ENCODE data around the gene TAF11L9. TPM values are rescaled to one million over a fixed set of nuclear protein-coding genes. Genes with fewer than 3 reads are reported as not detected.
"Not testable (repeated sequence)": the region's sequence is repeated elsewhere in the genome, so short reads cannot be mapped to it uniquely, and the experiment has no call there.

Gene TAF11L9
- total and polyA plus RNA-seq, 2 experiments from 2014 or later = not detected

DNA sequence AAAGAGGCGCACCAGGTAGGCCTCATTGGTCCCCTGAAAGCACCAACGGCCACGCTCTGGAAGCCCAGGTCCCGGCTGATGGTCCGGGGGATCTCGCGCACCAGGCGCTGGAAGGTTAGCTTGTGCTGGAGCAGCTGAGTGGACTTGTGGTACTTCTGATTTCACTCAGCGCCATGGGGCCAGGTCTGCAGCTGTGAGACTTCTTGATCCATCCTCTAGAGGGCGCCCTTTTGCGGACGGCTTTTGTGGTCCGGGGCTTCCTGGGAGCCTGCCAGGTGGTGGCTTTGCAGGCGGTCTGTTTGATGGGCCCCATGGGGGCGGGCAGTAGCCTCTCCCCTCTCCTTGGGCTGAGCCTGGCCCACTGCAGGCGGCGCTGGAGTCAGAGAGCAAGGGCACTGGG is 26.4 kb upstream of the TAF11L9 start:
- Histone ChIP-seq H3K4me1 (ENCODE audit: insufficient read depth) (no peaks in the 10 kb centered on the region), H3K9me3 (ENCODE audit: low read depth) (no peaks in the 10 kb centered on the region), H3K27me3 (no peaks in the 10 kb centered on the region), H3K79me2 (no peaks in the 10 kb centered on the region), H3K27ac (no peak overlapping the region), H3K4me3 (no peak overlapping the region), H2AFZ (no peak overlapping the region), H3K4me2 (no peak overlapping the region), H4K20me1 (ENCODE audit: insufficient read depth, poor library complexity, severe bottlenecking) (no peaks in the 10 kb centered on the region), H3K9me2 (replicated peaks; ENCODE audit: insufficient read depth) (no peaks in the 10 kb centered on the region), H3K36me3 (replicated peaks; ENCODE audit: insufficient read depth, low read depth) (no peaks in the 10 kb centered on the region)
- DNase-seq (ENCODE audit: low spot score) = no peak
- TF ChIP-seq EZH2phosphoT487 (IDR thresholded peaks at IDR 0.05; ENCODE audit: low read depth, severe bottlenecking, unreplicated experiment) (no peak), EZH2 (IDR thresholded peaks at IDR 0.05; ENCODE audit: borderline replicate concordance) (no peak)
- TF ChIP-seq, protein P1, sequence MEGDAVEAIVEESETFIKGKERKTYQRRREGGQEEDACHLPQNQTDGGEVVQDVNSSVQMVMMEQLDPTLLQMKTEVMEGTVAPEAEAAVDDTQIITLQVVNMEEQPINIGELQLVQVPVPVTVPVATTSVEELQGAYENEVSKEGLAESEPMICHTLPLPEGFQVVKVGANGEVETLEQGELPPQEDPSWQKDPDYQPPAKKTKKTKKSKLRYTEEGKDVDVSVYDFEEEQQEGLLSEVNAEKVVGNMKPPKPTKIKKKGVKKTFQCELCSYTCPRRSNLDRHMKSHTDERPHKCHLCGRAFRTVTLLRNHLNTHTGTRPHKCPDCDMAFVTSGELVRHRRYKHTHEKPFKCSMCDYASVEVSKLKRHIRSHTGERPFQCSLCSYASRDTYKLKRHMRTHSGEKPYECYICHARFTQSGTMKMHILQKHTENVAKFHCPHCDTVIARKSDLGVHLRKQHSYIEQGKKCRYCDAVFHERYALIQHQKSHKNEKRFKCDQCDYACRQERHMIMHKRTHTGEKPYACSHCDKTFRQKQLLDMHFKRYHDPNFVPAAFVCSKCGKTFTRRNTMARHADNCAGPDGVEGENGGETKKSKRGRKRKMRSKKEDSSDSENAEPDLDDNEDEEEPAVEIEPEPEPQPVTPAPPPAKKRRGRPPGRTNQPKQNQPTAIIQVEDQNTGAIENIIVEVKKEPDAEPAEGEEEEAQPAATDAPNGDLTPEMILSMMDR (IDR thresholded peaks at IDR 0.05; ENCODE audit: poor library complexity) = no peak
- 82% methylated on average over 17 of the region's 17 CpGs for WGBS (ENCODE audit: low lambda C conversion rate, missing lambda C conversion rate)

- no peak overlapping the region for H3K4me2 ChIP-seq
- H4K20me1 ChIP-seq (ENCODE audit: insufficient read depth, poor library complexity, severe bottlenecking) = no peaks in the 10 kb centered on the region
- no peak overlapping the region for H3K27ac ChIP-seq
- no peak overlapping the region for H2AFZ ChIP-seq
- H3K9me3 ChIP-seq (ENCODE audit: low read depth) = no peaks in the 10 kb centered on the region
- 94% methylated on average over 3 of the region's 3 CpGs for WGBS (ENCODE audit: low lambda C conversion rate, missing lambda C conversion rate)
- TF ChIP-seq, protein P1 (IDR thresholded peaks at IDR 0.05; ENCODE audit: poor library complexity) = no peak
- TF ChIP-seq EZH2phosphoT487 (IDR thresholded peaks at IDR 0.05; ENCODE audit: low read depth, severe bottlenecking, unreplicated experiment) (no peak), EZH2 (IDR thresholded peaks at IDR 0.05; ENCODE audit: borderline replicate concordance) (no peak)
- H3K4me1 ChIP-seq (ENCODE audit: insufficient read depth) = no peaks in the 10 kb centered on the region
- no peaks in the 10 kb centered on the region for H3K27me3 ChIP-seq
- no peak for DNase-seq (ENCODE audit: low spot score)
- H3K79me2 ChIP-seq = no peaks in the 10 kb centered on the region
- H3K4me3 ChIP-seq = no peak overlapping the region
- H3K36me3 ChIP-seq (replicated peaks; ENCODE audit: insufficient read depth, low read depth) = no peaks in the 10 kb centered on the region
- no peaks in the 10 kb centered on the region for H3K9me2 ChIP-seq (replicated peaks; ENCODE audit: insufficient read depth)
These were observed 25.2 kb upstream of the TAF11L9 start for GRCh38 chr5:17619354-17619753.

GRCh38 chr5:17614872-17615605 is 20.8 kb upstream of the TAF11L9 start:
- WGBS (ENCODE audit: low lambda C conversion rate, missing lambda C conversion rate) = 93% methylated on average over 17 of the region's 17 CpGs

GRCh38 chr5:17610092-17610491 is 15.9 kb upstream of the TAF11L9 start, which contains the start of gene TAF11L12:
TSS of gene TAF11L12 (plus strand) at chr5:17610392.
- not testable (repeated sequence) for H3K4me2 ChIP-seq; H3K9me2 ChIP-seq (replicated peaks; ENCODE audit: insufficient read depth); H3K27ac ChIP-seq; H3K27me3 ChIP-seq; H3K4me3 ChIP-seq; H4K20me1 ChIP-seq (ENCODE audit: insufficient read depth, poor library complexity, severe bottlenecking); H3K9me3 ChIP-seq (ENCODE audit: low read depth); H3K4me1 ChIP-seq (ENCODE audit: insufficient read depth); DNase-seq (ENCODE audit: low spot score); H3K79me2 ChIP-seq; H2AFZ ChIP-seq; H3K36me3 ChIP-seq (replicated peaks; ENCODE audit: insufficient read depth, low read depth)
- WGBS (ENCODE audit: low lambda C conversion rate, missing lambda C conversion rate) = 79% methylated on average over 2 of the region's 2 CpGs

More at GRCh38 chr5:17614872-17615605, 20.8 kb upstream of the TAF11L9 start:
- H3K79me2 ChIP-seq = no peaks in the 10 kb centered on the region
- no peaks in the 10 kb centered on the region for H3K9me2 ChIP-seq (replicated peaks; ENCODE audit: insufficient read depth)
- no peak overlapping the region for H3K4me3 ChIP-seq
- H2AFZ ChIP-seq = no peak overlapping the region
- no peaks in the 10 kb centered on the region for H3K36me3 ChIP-seq (replicated peaks; ENCODE audit: insufficient read depth, low read depth)
- H4K20me1 ChIP-seq (ENCODE audit: insufficient read depth, poor library complexity, severe bottlenecking) = no peaks in the 10 kb centered on the region
- no peaks in the 10 kb centered on the region for H3K27me3 ChIP-seq
- no peaks in the 10 kb centered on the region for H3K4me1 ChIP-seq (ENCODE audit: insufficient read depth)
- no peaks in the 10 kb centered on the region for H3K9me3 ChIP-seq (ENCODE audit: low read depth)
- H3K27ac ChIP-seq = no peak overlapping the region
- TF ChIP-seq EZH2 (IDR thresholded peaks at IDR 0.05; ENCODE audit: borderline replicate concordance) (no peak), EZH2phosphoT487 (IDR thresholded peaks at IDR 0.05; ENCODE audit: low read depth, severe bottlenecking, unreplicated experiment) (no peak)
- TF ChIP-seq, protein P1 (IDR thresholded peaks at IDR 0.05; ENCODE audit: poor library complexity) = no peak
- no peak overlapping the region for H3K4me2 ChIP-seq
- no peak for DNase-seq (ENCODE audit: low spot score)

- H3K27me3 ChIP-seq; H2AFZ ChIP-seq; DNase-seq (ENCODE audit: low spot score); H3K27ac ChIP-seq; H3K9me2 ChIP-seq (replicated peaks; ENCODE audit: insufficient read depth); H3K4me1 ChIP-seq (ENCODE audit: insufficient read depth); H3K4me3 ChIP-seq; H3K9me3 ChIP-seq (ENCODE audit: low read depth); H3K36me3 ChIP-seq (replicated peaks; ENCODE audit: insufficient read depth, low read depth); H3K79me2 ChIP-seq; H4K20me1 ChIP-seq (ENCODE audit: insufficient read depth, poor library complexity, severe bottlenecking); H3K4me2 ChIP-seq: not testable (repeated sequence)
- WGBS (ENCODE audit: low lambda C conversion rate, missing lambda C conversion rate) = 80% methylated on average over 4 of the region's 4 CpGs
These were observed 13.3 kb upstream of the TAF11L9 start for GRCh38 chr5:17607461-17607860.
